Measurements from ENCODE around the gene PALM3.

Gene PALM3

DNA sequence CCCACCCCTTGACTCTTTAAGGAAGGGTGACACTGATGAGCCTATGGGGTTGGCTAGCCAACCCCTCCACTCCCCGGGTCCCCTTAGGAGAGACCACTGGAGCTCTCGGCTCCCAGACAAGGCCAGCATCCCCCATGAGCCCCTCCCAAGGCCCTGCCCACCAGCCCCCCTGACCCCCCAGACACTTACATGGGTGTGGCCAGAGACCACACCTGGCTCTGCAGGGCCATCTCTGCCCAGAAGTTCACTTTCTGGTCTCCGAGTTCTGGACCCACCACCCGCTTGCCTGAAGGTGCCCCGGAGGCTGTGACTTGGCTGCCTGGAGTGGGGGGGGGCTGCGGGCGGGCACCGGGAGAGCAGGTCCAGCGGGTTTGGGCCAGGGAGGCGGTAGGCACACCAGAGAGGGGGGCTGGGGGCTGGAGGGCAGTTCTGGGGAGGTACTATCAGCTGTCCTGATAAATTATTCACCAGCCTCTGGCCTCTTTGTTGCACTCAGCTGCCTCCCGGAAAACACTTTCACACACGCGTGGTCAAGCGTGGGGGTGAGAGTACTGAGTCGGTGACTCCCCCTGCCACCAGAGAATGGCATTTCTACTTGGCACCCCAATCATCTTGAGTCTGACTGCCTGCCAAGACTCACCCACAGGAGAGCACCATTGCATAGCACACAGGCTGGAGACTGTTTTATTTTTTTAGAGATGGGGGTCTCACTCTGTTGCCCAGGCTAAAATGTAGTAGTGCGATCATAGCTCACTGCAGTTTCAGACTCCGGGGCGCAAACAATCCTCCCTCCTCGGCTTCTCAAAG is at the start of gene PALM3:
TSS of gene PALM3 (minus strand) at position 326 of the 807 bp plus-strand sequence. CDS start at position 230, 96 bp downstream.
- DNase-seq: no peak

DNA sequence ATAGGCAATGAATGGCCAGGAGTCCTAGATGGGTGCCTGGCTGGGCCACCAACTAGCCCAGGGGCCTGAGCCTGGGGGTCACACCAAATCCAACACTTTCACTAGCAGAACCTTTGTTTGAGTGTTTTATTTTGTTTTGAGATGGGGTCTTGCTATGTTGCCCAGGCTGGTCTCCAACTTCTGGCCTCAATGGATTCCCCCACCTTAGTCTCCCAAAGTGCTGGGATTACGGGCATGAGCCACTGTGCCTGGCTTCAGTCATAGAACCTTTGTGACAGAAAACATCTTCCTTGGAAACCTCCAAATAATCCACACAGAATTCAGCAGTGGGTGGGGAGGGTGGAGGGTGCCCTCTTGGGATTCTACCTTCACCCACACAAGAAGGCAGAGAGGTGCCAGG is 49.6 kb upstream of the PALM3 start:
- no peak for DNase-seq

GRCh38 chr19:14110650-14111049 is 48.8 kb upstream of the PALM3 start:
- no peak for DNase-seq

DNA sequence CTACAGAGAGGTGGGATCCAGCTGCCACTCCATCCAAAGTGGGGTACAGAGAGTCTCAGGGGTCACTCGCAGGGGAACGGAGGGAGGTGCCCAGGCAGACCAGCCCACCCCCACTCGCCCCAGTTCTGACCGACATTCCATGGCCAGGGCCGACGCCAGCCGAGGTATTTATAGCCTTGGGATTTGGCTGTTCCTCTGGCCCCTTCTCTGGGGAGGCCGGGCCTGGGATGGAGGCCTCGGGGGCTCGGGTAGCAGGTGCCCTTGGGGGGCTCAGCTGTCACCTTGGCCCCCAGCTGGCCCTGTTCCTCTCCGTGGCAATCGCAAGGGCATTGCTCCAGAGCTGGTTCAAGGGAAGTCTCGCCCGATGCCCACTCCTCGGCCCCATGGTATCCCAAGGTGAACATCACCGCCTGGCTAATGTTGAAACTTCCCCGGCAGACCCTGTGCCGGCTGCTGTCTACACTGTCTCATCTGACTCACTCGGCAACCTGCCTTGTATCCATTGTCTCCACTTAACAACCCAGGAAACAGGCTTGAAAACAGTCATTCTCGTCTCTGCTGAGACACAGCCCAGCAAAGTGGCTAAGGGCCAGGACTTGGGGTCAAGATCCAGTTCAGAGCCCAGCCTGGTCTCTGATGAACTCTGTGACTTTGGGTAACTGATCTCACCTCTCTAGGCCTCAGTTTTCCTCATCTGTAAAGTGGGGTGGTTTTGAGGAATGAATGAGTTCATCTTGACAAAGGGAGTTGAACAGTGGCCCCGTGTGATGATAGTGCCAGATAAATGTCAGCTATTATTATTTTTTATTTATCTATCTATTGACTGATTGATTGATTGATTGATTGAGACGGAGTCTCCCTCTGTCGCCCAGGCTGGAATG is 45.9 kb upstream of the PALM3 start:
- DNase-seq: no peak

DNA sequence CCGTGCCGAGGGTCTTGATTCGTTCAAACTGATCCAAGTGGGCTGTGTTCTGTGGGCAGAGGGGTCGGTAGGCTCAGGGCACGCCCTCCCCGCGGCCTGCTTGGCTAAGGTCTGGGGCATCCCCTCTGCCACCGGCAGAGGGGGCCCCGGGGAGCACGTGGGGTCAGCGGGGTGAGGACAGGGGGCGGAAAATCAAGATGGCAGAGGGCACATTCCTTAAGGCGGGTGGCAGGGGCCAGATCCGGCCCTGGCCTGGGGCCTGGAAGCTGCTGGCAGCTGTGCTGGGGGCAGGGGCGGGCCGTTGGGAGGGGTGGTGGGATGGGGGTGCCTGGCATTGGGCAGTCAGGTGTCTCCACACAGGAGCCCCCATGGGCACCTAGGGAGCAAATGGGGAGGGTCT is 45.0 kb upstream of the PALM3 start:
- no peak for DNase-seq

DNA sequence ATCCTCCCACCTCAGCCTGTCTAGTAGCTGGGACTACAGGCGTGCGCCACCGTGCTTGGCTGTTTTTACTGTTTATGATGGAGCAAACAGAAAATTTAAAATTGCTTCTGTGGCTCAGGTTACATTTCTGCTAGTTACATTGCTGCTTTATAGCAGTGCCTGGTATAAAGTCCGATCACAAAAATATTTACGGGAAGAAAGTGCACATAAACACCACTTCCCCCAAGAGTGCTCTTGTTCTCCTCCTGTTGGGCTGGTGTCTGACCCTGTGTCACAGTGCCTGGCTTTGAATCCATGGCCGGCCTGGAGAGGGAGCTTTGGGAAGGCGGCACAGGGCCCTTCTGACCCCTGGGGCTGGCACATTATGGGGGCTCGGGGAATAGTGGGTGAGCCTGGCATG is 43.8 kb upstream of the PALM3 start:
- DNase-seq: no peak

DNA sequence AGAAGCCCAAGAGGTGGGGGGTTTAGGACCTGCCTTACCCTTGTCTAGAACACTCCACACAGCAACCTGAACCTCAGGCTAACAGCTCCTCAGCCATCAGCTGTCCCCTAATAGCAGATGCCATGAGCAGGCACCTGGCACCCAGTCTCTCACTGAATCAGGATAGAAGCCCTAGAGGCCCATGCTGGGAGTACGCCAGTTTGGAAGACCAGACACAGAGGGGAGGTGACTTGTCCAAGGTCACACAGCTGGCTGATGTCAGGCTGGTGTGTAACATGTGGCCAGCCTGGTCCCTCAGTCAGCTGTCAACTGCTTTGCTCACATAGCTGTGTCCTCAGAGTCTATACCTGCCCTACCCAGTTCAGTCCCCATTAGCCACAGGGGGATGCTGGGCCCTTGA is 41.4 kb upstream of the PALM3 start:
- no peak for DNase-seq

- no peak for DNase-seq
Observed at GRCh38 chr19:14102756-14103155, 40.9 kb upstream of the PALM3 start.

DNA sequence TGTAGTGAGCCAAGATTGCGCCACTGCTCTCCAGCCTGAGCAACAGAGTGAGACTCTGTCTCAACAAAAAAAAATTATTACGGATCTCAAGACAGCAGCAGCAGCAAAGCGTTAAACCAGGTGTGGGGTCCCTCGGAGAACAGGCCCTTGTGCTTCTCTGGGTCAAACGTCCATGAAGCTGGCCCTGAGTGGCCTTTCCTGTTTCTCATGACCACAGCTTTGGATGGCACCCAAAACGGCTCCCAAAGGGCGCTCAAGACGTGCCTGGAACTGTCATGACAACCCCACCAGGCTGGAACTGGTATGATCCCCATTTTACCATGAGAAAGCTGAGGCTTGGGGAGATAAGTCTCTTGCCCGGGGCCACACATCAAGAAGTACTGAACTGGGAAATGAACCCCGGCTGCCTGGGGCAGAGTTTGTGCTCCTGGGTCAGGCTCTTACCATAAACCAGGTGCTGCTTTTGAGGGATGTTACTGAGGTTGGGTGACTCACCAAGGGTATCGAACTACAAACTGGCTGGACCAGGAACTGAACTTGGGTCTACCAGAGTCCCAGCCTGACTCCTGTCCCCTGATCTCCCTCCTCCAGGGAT is 40.3 kb upstream of the PALM3 start:
- DNase-seq: no peak

- DNase-seq: no peak
Observed at GRCh38 chr19:14101003-14101545, 39.2 kb upstream of the PALM3 start.

DNA sequence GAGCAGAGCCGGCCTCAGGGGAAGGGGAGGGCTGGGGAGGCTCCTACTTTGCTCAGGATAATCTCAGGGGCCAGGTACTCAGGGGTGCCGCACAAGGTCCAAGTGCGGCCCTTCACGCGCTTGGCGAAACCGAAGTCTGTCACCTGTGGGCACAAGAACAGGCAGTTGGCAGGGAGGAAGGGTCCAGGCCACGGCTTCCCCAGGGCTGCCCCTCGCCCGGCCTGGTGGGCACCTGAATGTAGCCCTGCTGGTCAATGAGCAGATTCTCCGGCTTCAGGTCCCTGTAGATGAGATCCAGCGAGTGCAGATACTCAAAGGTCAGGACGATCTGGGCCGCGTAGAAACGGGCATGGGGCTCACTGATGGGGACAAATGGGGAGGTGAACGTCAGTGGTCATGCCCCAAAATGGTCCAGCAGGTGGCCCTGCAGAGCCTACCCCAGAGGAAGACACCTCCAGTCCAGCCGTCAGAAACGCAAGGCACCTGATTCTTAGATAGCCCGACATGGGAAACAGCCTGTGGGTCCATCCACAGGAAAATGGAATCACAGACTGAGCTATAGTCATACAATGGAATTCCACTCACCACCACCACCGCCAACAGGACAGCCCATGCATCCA is 35.8 kb upstream of the PALM3 start:
- no peak for DNase-seq

GRCh38 chr19:14096272-14096992 is 34.6 kb upstream of the PALM3 start:
- DNase-seq: no peak

DNA sequence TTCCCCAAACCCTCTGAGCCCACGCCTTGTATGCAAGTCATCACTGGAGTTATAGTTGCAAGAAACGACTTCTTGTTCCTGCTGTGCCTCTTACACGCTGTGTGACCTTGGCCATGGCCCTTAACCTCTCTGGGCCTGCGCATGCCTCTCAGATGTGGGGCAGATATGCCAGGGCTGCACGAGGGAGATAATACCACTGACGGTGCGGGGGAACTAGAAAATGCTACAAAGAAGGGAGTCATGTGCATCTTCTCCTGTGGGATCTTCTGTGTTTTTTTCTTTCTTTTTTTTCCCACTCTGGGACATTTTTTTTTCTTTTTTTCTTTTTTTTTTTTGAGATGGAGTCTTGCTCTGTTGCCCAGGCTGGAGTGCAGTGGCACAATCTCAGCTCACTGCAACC is 33.0 kb upstream of the PALM3 start:
- no peak for DNase-seq

- DNase-seq: no peak
Observed at GRCh38 chr19:14093117-14093823, 31.4 kb upstream of the PALM3 start.

- DNase-seq: no peak
Observed at GRCh38 chr19:14091813-14092462, 30.1 kb upstream of the PALM3 start.

- DNase-seq: no peak
Observed at GRCh38 chr19:14091081-14091812, 29.4 kb upstream of the PALM3 start.

GRCh38 chr19:14090509-14091080 is 28.7 kb upstream of the PALM3 start, which contains the start of gene SAMD1:
Gene SAMD1 (minus strand): TSS chr19:14090751.
- DNase-seq: peak; percentile 79

GRCh38 chr19:14089662-14090508 is 28.0 kb upstream of the PALM3 start:
- no peak for DNase-seq

DNA sequence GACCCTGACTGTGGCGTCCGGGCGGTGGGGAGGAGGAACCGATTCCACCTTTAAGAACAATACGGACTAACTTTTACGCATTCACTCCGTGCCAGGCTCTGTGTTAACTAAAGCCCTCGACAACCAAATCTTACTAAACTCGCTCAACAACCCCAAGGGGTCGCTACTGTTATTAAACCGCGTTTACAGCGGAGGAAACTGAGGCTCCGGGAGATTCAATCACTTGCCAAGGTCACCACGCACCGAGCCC is 27.5 kb upstream of the PALM3 start:
- DNase-seq: no peak
